ENCODE measurements around the gene PHACTR2. TPM values are rescaled to one million over a fixed set of nuclear protein-coding genes. Genes with fewer than 3 reads are reported as not detected.
"Not testable (repeated sequence)": the region's sequence is repeated elsewhere in the genome, so short reads cannot be mapped to it uniquely, and the experiment has no call there.

The PHACTR2 gene
- 10 to 100 TPM; 66.7 to 92.7 (median 84.1) TPM for total RNA-seq (2021; fragmentation: NEBNext Ultra II Directional; extraction: Animal tissue kit (Norgen Biotek cat#: 25700))
- long read RNA-seq, full-length matches to known transcripts, result 22 of 56 reads
- long read RNA-seq, partial matches to known transcripts, result 25 of 56 reads
- long read RNA-seq, other reads (novel, unspliced or antisense), result 9 of 56 reads

DNA sequence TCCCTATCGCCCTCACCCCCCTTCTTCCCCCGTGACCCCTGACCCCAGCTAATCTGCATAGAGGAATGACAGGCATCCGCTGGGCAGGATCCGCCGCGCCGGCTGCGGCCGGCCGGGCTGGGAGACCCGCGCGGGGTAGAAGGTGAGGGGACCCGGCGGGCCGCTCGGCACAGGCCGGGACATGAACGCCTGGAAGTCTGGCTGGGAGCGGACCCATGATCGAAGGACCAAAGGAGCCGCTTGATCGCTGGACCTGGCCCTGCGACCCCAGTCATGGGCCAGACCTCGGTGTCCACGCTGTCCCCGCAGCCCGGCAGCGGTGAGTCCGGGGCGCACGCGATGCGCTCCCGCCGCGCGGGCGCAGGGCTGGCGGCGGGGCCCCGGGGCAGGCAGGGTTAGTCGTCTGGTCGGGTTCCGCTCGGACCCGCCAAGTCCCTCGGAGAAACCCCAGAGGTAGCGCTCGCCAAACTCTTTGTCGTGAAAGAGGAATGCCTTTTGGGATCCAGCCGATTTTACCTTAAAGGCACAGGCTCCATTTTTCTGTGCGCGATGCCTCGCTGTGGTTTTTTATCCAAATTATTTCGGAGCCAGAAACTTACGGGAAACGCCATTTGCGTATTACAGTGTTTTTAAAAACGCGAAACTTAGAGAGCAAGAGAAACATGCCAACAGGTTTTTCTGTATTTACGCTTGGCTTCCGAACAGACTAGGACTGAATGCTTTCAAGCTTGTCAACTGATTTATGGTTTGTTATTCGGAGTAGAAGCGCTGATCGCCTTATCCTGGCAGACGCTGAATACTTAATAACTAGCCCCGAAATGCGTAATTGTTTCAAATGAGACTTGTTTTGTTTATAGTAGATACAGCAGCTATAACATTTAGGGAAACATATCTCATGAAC, at the start of gene PHACTR2:
PHACTR2 (plus strand) TSS at position 75 of the 901 bp plus-strand sequence; CDS start at position 274, 199 bp downstream.
- peak; percentile 62 for DNase-seq
- no peaks in the 10 kb centered on the region for H3K27me3 Mint-ChIP-seq (ENCODE audit: insufficient read depth)
- peaks cover 24% of the 10 kb centered on the region for H3K36me3 Mint-ChIP-seq (ENCODE audit: low read depth)
- TF ChIP-seq, protein P1, sequence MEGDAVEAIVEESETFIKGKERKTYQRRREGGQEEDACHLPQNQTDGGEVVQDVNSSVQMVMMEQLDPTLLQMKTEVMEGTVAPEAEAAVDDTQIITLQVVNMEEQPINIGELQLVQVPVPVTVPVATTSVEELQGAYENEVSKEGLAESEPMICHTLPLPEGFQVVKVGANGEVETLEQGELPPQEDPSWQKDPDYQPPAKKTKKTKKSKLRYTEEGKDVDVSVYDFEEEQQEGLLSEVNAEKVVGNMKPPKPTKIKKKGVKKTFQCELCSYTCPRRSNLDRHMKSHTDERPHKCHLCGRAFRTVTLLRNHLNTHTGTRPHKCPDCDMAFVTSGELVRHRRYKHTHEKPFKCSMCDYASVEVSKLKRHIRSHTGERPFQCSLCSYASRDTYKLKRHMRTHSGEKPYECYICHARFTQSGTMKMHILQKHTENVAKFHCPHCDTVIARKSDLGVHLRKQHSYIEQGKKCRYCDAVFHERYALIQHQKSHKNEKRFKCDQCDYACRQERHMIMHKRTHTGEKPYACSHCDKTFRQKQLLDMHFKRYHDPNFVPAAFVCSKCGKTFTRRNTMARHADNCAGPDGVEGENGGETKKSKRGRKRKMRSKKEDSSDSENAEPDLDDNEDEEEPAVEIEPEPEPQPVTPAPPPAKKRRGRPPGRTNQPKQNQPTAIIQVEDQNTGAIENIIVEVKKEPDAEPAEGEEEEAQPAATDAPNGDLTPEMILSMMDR (IDR thresholded peaks at IDR 0.05), result no peak
- peak within 1 kb of the TSS; percentile 64 for H3K27ac Mint-ChIP-seq
- peaks cover 12% of the 10 kb centered on the region for H3K9me3 Mint-ChIP-seq
- peak within 1 kb of the TSS; percentile 89 for H3K4me3 Mint-ChIP-seq
- H3K4me1 Mint-ChIP-seq (ENCODE audit: low read depth), result peaks cover 76% of the 10 kb centered on the region

DNA sequence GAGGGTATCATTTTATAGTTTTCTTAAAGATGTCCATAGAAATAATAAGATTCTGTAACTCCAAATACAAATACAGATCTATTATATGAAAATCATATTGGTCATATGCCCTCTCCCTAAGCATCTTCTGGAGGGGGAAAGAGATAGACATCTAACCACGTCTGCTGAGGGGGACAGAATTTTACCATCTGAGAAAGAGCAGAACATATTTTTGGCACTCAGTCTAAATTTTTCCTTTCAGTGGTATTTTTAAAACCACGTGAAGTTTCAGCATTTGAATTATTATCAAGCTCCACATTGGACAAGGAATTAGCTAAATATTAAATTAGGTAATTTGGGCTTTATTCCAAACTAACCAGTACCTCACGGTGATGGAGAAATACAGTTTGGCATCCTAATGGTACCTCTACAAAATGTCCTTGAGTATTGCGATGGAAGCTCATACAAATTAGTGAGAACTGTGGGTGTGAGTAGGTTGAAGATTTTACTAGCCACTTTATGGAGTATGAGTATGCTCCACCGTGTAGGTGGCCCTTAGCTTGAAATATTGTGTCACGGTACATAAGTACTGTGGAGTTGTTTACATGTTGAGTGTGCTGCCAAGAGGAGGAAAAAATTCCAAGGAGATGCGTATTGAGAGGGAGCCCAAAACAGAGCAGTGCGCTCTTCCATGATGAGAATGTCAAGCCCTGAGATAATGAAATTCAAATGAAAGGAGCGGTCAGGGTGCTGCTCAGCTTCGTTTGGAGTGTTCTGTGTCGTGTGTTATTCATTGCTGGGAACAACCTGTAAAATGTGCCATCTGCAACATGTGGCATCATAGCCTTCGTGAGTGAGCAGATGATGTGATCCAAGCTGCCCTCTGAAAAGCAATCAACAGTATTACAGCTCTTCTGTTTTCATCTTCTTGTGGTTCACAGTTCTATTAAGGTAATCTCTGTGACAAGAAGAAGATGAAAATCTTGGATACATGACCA, 48.4 kb upstream of the PHACTR2 start:
- no peaks in the 10 kb centered on the region for H3K9me3 Mint-ChIP-seq
- no peaks in the 10 kb centered on the region for H3K36me3 Mint-ChIP-seq (ENCODE audit: low read depth)
- TF ChIP-seq, protein P1 (IDR thresholded peaks at IDR 0.05), result no peak
- peak overlapping the region; percentile 24; the same call in 1 of the 2 replicates for H3K27ac Mint-ChIP-seq
- peak overlapping the region; percentile 67; the same call in 1 of the 2 replicates for H3K4me3 Mint-ChIP-seq
- H3K27me3 Mint-ChIP-seq (ENCODE audit: insufficient read depth), result no peaks in the 10 kb centered on the region
- H3K4me1 Mint-ChIP-seq (ENCODE audit: low read depth), result peaks cover 16% of the 10 kb centered on the region
- DNase-seq, result no peak

DNA sequence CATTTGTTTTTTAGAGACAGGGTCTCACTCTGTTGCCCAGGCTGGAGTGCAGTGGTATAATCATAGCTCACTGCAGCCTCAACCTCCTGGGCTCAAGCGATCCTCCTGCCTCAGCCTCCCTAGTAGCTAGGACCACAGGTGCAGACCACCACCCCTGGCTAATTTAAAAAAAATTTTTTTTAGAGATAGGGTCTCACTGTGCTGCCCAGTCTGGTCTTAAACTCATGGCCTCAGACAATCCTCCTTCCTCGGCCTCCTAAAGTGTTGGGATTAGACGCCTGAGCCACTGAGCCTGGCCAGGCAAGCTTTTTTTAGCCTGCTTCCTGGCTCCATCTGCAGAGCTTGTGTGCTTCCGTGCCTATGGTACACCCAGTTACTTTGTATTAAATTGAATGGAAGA, 46.6 kb upstream of the PHACTR2 start:
- not testable (repeated sequence) for H3K9me3 Mint-ChIP-seq; DNase-seq; H3K4me3 Mint-ChIP-seq; H3K36me3 Mint-ChIP-seq (ENCODE audit: low read depth); H3K27me3 Mint-ChIP-seq (ENCODE audit: insufficient read depth); H3K27ac Mint-ChIP-seq
- H3K4me1 Mint-ChIP-seq (ENCODE audit: low read depth), result peaks cover 23% of the 10 kb centered on the region

DNA sequence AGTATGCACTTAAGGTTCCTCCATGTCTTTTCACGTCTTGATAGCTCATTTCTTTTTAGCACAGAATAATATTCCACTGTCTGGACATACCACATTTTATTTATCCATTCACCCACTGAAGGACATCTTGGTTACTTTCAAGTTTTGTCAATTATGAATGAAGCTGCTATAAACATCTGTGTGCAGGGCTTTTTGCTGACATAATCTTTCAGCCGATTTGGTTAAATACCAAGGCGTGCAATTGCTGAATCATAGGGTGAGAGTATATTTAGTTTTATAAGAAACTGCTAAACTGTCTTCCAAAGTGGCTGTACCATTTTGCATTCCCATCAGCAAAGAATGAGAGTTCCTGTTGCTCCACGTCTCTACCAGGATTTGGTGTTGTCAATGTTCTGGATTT, 44.9 kb upstream of the PHACTR2 start:
- H3K36me3 Mint-ChIP-seq (ENCODE audit: low read depth), result no peaks in the 10 kb centered on the region
- no peak for DNase-seq
- H3K4me1 Mint-ChIP-seq (ENCODE audit: low read depth), result peaks cover 23% of the 10 kb centered on the region
- no peaks in the 10 kb centered on the region for H3K9me3 Mint-ChIP-seq
- H3K27ac Mint-ChIP-seq, result no peak overlapping the region
- no peaks in the 10 kb centered on the region; the same call in none of the 2 replicates for H3K27me3 Mint-ChIP-seq (ENCODE audit: insufficient read depth)
- H3K4me3 Mint-ChIP-seq, result no peak overlapping the region
- TF ChIP-seq, protein P1 (IDR thresholded peaks at IDR 0.05), result no peak

DNA sequence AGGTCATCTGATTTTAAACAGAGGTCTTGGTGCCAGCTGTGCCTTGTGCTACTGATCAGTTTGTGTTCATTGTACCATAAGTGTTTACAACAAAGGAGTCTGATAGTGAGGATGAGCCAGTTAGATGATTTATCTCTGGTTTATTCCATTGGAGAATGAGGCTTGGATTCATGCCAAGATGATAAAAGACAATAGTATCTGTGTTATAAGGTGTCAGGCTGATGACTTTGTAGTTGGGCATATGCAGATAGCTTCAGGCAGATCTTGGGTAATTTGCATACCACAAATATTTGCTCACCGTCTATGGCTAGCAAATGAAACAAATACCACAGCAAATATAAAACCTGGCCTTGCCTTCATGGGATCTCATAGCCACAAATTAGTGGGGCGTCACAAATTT, 43.3 kb upstream of the PHACTR2 start:
- peak; percentile 21 for DNase-seq
- Mint-ChIP-seq H3K27ac (no peak overlapping the region), H3K36me3 (ENCODE audit: low read depth) (no peaks in the 10 kb centered on the region), H3K9me3 (no peaks in the 10 kb centered on the region), H3K4me3 (no peak overlapping the region), H3K27me3 (ENCODE audit: insufficient read depth) (no peaks in the 10 kb centered on the region; the same call in none of the 2 replicates), H3K4me1 (ENCODE audit: low read depth) (peaks cover 17% of the 10 kb centered on the region)
- TF ChIP-seq, protein P1 (IDR thresholded peaks at IDR 0.05), result no peak
